Muscle of leg (tissue), 11 donors: ENCODE measurements around the gene PIWIL4. TPM values are rescaled to one million over a fixed set of nuclear protein-coding genes. Genes with fewer than 3 reads are reported as not detected.

Experiments used
- DNase-seq: peaks from one replicate; pipeline ENCODE4 v3.0.0; 2013
- H3K27ac ChIP-seq: one replicate; pipeline ENCODE4 v1.5.1; 2013; ENCODE audit warnings: mild to moderate bottlenecking, low read length, control low read depth
- H3K27me3 ChIP-seq: one replicate; pipeline ENCODE4 v1.6.1; 2013; ENCODE audit warnings: low read length; ENCODE audit not compliant: control insufficient read depth, insufficient read depth
- H3K36me3 ChIP-seq: one replicate; pipeline ENCODE4 v1.6.1; 2013; ENCODE audit warnings: low read length; ENCODE audit not compliant: control insufficient read depth, insufficient read depth
- H3K4me1 ChIP-seq: one replicate; pipeline ENCODE4 v1.6.1; 2013; ENCODE audit warnings: low read length; ENCODE audit not compliant: control insufficient read depth, insufficient read depth
- H3K4me3 ChIP-seq: one replicate; pipeline ENCODE4 v1.5.1; 2013; ENCODE audit warnings: low read length, control low read depth
- H3K9me3 ChIP-seq: replicated peaks from 2 replicates; pipeline ENCODE4 v1.6.1; 2013; ENCODE audit warnings: low read depth, low read length; ENCODE audit not compliant: control insufficient read depth
- WGBS: methylation state at CpG from one replicate; pipeline ENCODE4 v1.1.5; 2013; ENCODE audit warnings: missing lambda C conversion rate; ENCODE audit not compliant: insufficient coverage; 5-methylcytosine and 5-hydroxymethylcytosine counted together
- polyA plus RNA-seq, 8 donors: library from polyadenylated mRNA; unstranded; fragments of 120-200 nt; gene quantifications; one replicate each; pipeline versions ENCODE4 v1.2.1 to v1.2.3, GENCODE V29; 2013; ENCODE audit warnings: inconsistent platforms in 1 of 8, low replicate concordance in 1 of 8; ENCODE audit not compliant: insufficient read length in 8 of 8, insufficient read depth in 1 of 8
- total RNA-seq: library from RNA; stranded (reverse); fragments of 120-200 nt; gene quantifications from one replicate; pipeline ENCODE4 v1.2.4, GENCODE V29; 2013

The PIWIL4 gene
- total and polyA plus RNA-seq, 9 donors, result 2.6 to 5.2 (median 3.6) TPM

GRCh38 chr11:94649254-94649653 lies 82.1 kb downstream of the PIWIL4 start:
- H3K9me3 ChIP-seq, result no peaks in the 10 kb centered on the region

GRCh38 chr11:94649964-94650623 lies 82.9 kb downstream of the PIWIL4 start:
- WGBS, result 72% methylated on average over 4 of the region's 4 CpGs
- no peaks in the 10 kb centered on the region for H3K9me3 ChIP-seq
- H3K4me1 ChIP-seq, result peaks cover 7% of the 10 kb centered on the region
- no peaks in the 10 kb centered on the region for H3K27me3 ChIP-seq
- no peak for DNase-seq
- no peak overlapping the region for H3K27ac ChIP-seq
- no peak overlapping the region for H3K4me3 ChIP-seq
- no peaks in the 10 kb centered on the region for H3K36me3 ChIP-seq

More at GRCh38 chr11:94649254-94649653, 82.1 kb downstream of the PIWIL4 start:
- Histone ChIP-seq H3K27ac (no peak overlapping the region), H3K4me1 (peaks cover 7% of the 10 kb centered on the region), H3K27me3 (no peaks in the 10 kb centered on the region), H3K36me3 (no peaks in the 10 kb centered on the region), H3K4me3 (no peak overlapping the region)
- no peak for DNase-seq
- no CpG with 5 or more reads among the region's 2 CpGs for WGBS

GRCh38 chr11:94650756-94651155 lies 83.6 kb downstream of the PIWIL4 start:
- no peaks in the 10 kb centered on the region for H3K36me3 ChIP-seq
- peak; percentile 87 for DNase-seq
- H3K9me3 ChIP-seq, result no peaks in the 10 kb centered on the region
- no peak overlapping the region for H3K4me3 ChIP-seq
- no CpG with 5 or more reads among the region's 7 CpGs for WGBS
- no peak overlapping the region for H3K27ac ChIP-seq
- peaks cover 7% of the 10 kb centered on the region for H3K4me1 ChIP-seq
- no peaks in the 10 kb centered on the region for H3K27me3 ChIP-seq

- WGBS, result 81% methylated on average over 5 of the region's 6 CpGs
- no peak overlapping the region for H3K4me3 ChIP-seq
- H3K36me3 ChIP-seq, result no peaks in the 10 kb centered on the region
Measured at GRCh38 chr11:94652735-94653284, 85.6 kb downstream of the PIWIL4 start.

GRCh38 chr11:94653561-94653960 lies 86.4 kb downstream of the PIWIL4 start:
- WGBS, result 80% methylated on average over 3 of the region's 5 CpGs

More at GRCh38 chr11:94652735-94653284, 85.6 kb downstream of the PIWIL4 start:
- no peak for DNase-seq
- H3K9me3 ChIP-seq, result no peaks in the 10 kb centered on the region
- peaks cover 7% of the 10 kb centered on the region for H3K4me1 ChIP-seq
- H3K27me3 ChIP-seq, result no peaks in the 10 kb centered on the region
- H3K27ac ChIP-seq, result no peak overlapping the region

GRCh38 chr11:94654201-94654600 lies 87.0 kb downstream of the PIWIL4 start:
- 95% methylated on average over 3 of the region's 7 CpGs for WGBS
- peaks cover 10% of the 10 kb centered on the region for H3K4me1 ChIP-seq
- no peaks in the 10 kb centered on the region for H3K27me3 ChIP-seq
- no peaks in the 10 kb centered on the region for H3K36me3 ChIP-seq
- no peak for DNase-seq
- H3K27ac ChIP-seq, result no peak overlapping the region
- H3K4me3 ChIP-seq, result no peak overlapping the region
- no peaks in the 10 kb centered on the region for H3K9me3 ChIP-seq

More at GRCh38 chr11:94653561-94653960, 86.4 kb downstream of the PIWIL4 start:
- no peaks in the 10 kb centered on the region for H3K27me3 ChIP-seq
- no peak overlapping the region for H3K4me3 ChIP-seq
- no peak overlapping the region for H3K27ac ChIP-seq
- H3K4me1 ChIP-seq, result peaks cover 7% of the 10 kb centered on the region
- no peak for DNase-seq
- H3K9me3 ChIP-seq, result no peaks in the 10 kb centered on the region
- H3K36me3 ChIP-seq, result no peaks in the 10 kb centered on the region

- H3K27ac ChIP-seq, result no peak overlapping the region
- WGBS, result 0% methylated on average over 1 of the region's 3 CpGs
Measured at GRCh38 chr11:94655291-94655690, 88.1 kb downstream of the PIWIL4 start.

GRCh38 chr11:94655956-94656355 lies 88.8 kb downstream of the PIWIL4 start:
- H3K27me3 ChIP-seq, result no peaks in the 10 kb centered on the region
- no peaks in the 10 kb centered on the region for H3K9me3 ChIP-seq
- no peak overlapping the region for H3K27ac ChIP-seq
- no peaks in the 10 kb centered on the region for H3K36me3 ChIP-seq
- DNase-seq, result no peak
- H3K4me1 ChIP-seq, result peaks cover 2% of the 10 kb centered on the region
- no peak overlapping the region for H3K4me3 ChIP-seq
- no CpG with 5 or more reads among the region's 1 CpG for WGBS

More at GRCh38 chr11:94655291-94655690, 88.1 kb downstream of the PIWIL4 start:
- Histone ChIP-seq H3K4me1 (peaks cover 8% of the 10 kb centered on the region), H3K4me3 (no peak overlapping the region), H3K36me3 (no peaks in the 10 kb centered on the region), H3K27me3 (no peaks in the 10 kb centered on the region), H3K9me3 (no peaks in the 10 kb centered on the region)
- DNase-seq, result no peak

- 78% methylated on average over 6 of the region's 6 CpGs for WGBS
- Histone ChIP-seq H3K27ac (no peak overlapping the region), H3K4me3 (no peak overlapping the region), H3K36me3 (no peaks in the 10 kb centered on the region), H3K4me1 (peaks cover 2% of the 10 kb centered on the region), H3K9me3 (no peaks in the 10 kb centered on the region), H3K27me3 (no peaks in the 10 kb centered on the region)
- DNase-seq, result no peak
Measured at GRCh38 chr11:94656968-94657367, 89.8 kb downstream of the PIWIL4 start.

- no peak for DNase-seq
- no peak overlapping the region for H3K4me3 ChIP-seq
- no peaks in the 10 kb centered on the region for H3K36me3 ChIP-seq
- no peaks in the 10 kb centered on the region for H3K9me3 ChIP-seq
- no peak overlapping the region for H3K27ac ChIP-seq
- H3K27me3 ChIP-seq, result no peaks in the 10 kb centered on the region
- WGBS, result 67% methylated on average over 1 of the region's 3 CpGs
- H3K4me1 ChIP-seq, result peaks cover 2% of the 10 kb centered on the region
Measured at GRCh38 chr11:94657629-94658028, 90.5 kb downstream of the PIWIL4 start.
